ENCODE results near the gene NDUFAF2.
"Not testable (repeated sequence)": the region's sequence is repeated elsewhere in the genome, so short reads cannot be mapped to it uniquely, and the experiment has no call there.

Gene NDUFAF2

DNA sequence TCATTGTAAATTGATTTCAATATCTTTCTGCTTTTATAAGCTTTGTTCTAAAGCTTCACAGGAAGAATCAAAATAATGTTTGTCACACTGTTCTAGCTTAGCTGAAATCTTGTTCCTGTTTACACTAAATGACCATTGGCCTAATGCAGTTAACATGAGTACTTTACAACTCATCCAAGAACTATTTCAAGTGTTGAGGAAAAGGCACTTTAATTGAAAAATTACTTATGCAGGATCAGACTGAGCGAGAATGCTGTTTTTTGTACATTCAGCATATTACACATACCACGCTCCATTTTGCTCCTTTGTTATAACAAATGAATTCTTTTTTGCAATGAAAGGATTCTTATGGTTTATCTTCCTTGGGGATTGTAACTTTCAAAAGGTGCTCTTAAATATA is 239.7 kb downstream of the NDUFAF2 start:
- Histone ChIP-seq H3K4me3 (ENCODE audit: low read length) (no peak overlapping the region), H3K36me3 (ENCODE audit: control insufficient read depth, insufficient read depth, low read length) (no peaks in the 10 kb centered on the region), H3K27ac (ENCODE audit: low read length) (no peak overlapping the region), H3K4me1 (ENCODE audit: control insufficient read depth, insufficient read depth, low read length) (0 out of 2 replicates have a peak, but pooled peaks cover 2% of the 10 kb centered on the region), H3K27me3 (ENCODE audit: control insufficient read depth, insufficient read depth, low read length) (no peaks in the 10 kb centered on the region), H3K9me3 (ENCODE audit: control insufficient read depth, insufficient read depth, low read length) (no peaks in the 10 kb centered on the region)
- DNase-seq (ENCODE audit: low read depth, low spot score), result no peak
- no CpG with 5 or more reads among the region's 2 CpGs for WGBS (ENCODE audit: insufficient coverage, insufficient read length)

GRCh38 chr5:61186634-61187033 is 241.6 kb downstream of the NDUFAF2 start:
- Histone ChIP-seq H3K36me3 (ENCODE audit: control insufficient read depth, insufficient read depth, low read length) (no peaks in the 10 kb centered on the region), H3K9me3 (ENCODE audit: control insufficient read depth, insufficient read depth, low read length) (no peaks in the 10 kb centered on the region), H3K4me1 (ENCODE audit: control insufficient read depth, insufficient read depth, low read length) (peaks cover 2% of the 10 kb centered on the region; the same call in 1 of the 2 replicates), H3K4me3 (ENCODE audit: low read length) (no peak overlapping the region), H3K27me3 (ENCODE audit: control insufficient read depth, insufficient read depth, low read length) (no peaks in the 10 kb centered on the region), H3K27ac (ENCODE audit: low read length) (no peak overlapping the region)
- no CpG with 5 or more reads among the region's 2 CpGs for WGBS (ENCODE audit: insufficient coverage, insufficient read length)
- no peak for DNase-seq (ENCODE audit: low read depth, low spot score)

GRCh38 chr5:61187352-61187751 is 242.3 kb downstream of the NDUFAF2 start:
- not testable (repeated sequence) for DNase-seq (ENCODE audit: low read depth, low spot score); H3K4me1 ChIP-seq (ENCODE audit: control insufficient read depth, insufficient read depth, low read length); H3K27me3 ChIP-seq (ENCODE audit: control insufficient read depth, insufficient read depth, low read length); H3K4me3 ChIP-seq (ENCODE audit: low read length); H3K9me3 ChIP-seq (ENCODE audit: control insufficient read depth, insufficient read depth, low read length); H3K27ac ChIP-seq (ENCODE audit: low read length); H3K36me3 ChIP-seq (ENCODE audit: control insufficient read depth, insufficient read depth, low read length)

DNA sequence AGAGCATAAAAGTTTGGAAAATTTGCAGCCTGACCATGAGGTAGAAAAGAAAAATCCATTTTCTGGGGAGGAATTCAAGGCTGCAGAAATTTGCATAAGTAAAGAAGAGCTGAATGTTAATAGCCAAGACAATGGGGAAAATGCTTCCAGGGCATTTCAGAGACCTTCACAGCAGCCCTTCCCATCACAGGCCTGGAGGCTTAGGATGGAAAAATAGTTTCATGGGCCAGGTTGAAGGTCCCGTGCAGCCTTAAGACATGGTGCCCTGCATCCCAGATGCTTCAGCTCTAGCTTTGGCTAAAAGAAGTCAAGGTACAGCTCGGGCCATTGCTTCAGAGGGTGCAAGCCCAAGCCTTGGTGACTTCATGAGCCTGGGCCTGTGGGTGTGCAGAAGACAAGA is 242.8 kb downstream of the NDUFAF2 start:
- H3K9me3 ChIP-seq (ENCODE audit: control insufficient read depth, insufficient read depth, low read length); H3K27me3 ChIP-seq (ENCODE audit: control insufficient read depth, insufficient read depth, low read length); H3K27ac ChIP-seq (ENCODE audit: low read length); H3K4me3 ChIP-seq (ENCODE audit: low read length); DNase-seq (ENCODE audit: low read depth, low spot score); H3K4me1 ChIP-seq (ENCODE audit: control insufficient read depth, insufficient read depth, low read length); H3K36me3 ChIP-seq (ENCODE audit: control insufficient read depth, insufficient read depth, low read length): not testable (repeated sequence)
- no CpG with 5 or more reads among the region's 2 CpGs for WGBS (ENCODE audit: insufficient coverage, insufficient read length)

DNA sequence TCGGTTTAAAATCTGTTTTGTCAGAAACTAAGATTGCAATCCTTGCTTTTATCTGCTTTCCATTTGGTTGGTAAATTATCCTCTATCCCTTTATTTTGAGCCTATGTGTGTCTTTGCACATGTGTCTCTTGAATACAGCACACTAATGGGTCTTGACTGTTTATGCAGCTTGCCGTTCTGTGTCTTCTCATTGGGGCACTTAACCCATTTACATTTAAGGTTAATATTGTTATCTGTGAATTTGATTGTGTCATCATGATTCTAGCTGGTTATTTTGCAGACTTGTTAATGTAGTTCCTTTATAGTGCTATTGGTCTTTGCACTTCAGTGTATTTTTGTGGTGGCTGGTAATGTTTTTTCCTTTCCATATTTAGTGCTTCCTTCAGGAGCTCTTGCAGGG is 253.6 kb downstream of the NDUFAF2 start:
- Histone ChIP-seq H3K4me3 (ENCODE audit: low read length) (no peak overlapping the region), H3K27ac (ENCODE audit: low read length) (no peak overlapping the region), H3K27me3 (ENCODE audit: control insufficient read depth, insufficient read depth, low read length) (no peaks in the 10 kb centered on the region), H3K36me3 (ENCODE audit: control insufficient read depth, insufficient read depth, low read length) (no peaks in the 10 kb centered on the region), H3K4me1 (ENCODE audit: control insufficient read depth, insufficient read depth, low read length) (no peaks in the 10 kb centered on the region), H3K9me3 (ENCODE audit: control insufficient read depth, insufficient read depth, low read length) (no peaks in the 10 kb centered on the region)
- DNase-seq (ENCODE audit: low read depth, low spot score), result no peak
- no CpG with 5 or more reads among the region's 2 CpGs for WGBS (ENCODE audit: insufficient coverage, insufficient read length)

DNA sequence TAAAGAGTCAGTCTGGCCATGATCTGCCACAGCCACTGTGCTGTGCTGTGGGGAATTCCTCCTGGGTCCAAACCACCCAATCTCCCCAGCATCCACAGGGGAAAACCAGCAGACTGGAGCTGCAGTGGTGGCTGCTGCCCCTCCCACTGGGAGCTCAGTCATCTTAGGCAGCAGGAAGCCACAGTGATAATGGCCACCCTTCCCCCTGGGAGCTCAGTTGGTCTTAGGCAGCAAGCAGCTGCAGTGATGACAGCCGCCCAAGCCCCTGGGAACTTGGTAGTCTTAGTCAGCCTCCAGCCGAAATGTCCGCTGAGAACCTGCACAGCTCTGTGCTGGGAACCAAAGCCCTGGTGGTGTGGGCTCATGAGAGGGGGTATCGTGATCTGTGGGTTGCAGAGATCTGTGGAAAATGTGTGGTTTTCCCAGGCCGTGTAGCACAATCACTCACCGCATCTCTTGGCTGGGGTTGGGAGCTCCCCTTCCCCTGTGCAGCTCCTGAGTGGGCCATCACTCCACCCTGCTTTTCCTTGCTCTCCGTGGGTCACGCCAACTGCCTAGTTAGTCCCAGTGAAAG is 255.7 kb downstream of the NDUFAF2 start:
- Histone ChIP-seq H3K36me3 (ENCODE audit: control insufficient read depth, insufficient read depth, low read length) (no peaks in the 10 kb centered on the region), H3K27me3 (ENCODE audit: control insufficient read depth, insufficient read depth, low read length) (no peaks in the 10 kb centered on the region), H3K27ac (ENCODE audit: low read length) (no peak overlapping the region), H3K4me1 (ENCODE audit: control insufficient read depth, insufficient read depth, low read length) (no peaks in the 10 kb centered on the region), H3K9me3 (ENCODE audit: control insufficient read depth, insufficient read depth, low read length) (no peaks in the 10 kb centered on the region; the same call in none of the 2 replicates), H3K4me3 (ENCODE audit: low read length) (no peak overlapping the region)
- WGBS (ENCODE audit: insufficient coverage, insufficient read length), result no CpG with 5 or more reads among the region's 8 CpGs
- DNase-seq (ENCODE audit: low read depth, low spot score), result no peak

DNA sequence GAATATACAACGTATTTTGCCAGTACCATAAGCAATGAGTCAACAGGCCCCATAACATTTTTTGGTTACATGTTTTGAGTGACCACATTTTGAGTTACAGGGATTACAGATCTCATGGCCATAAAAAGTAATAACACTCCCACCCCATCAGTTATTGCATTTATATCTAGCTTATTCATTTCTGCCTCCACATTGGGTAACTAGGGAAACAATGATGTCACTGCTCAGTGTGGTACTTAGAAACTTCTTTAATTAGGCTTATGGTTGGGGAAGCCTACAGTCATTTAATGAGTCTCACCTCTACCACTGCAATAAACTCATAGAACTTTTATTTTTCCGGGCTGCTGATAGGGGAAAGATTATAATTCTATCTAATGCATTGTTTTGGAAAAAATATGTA is 257.2 kb downstream of the NDUFAF2 start:
- WGBS (ENCODE audit: insufficient coverage, insufficient read length), result no CpG with 5 or more reads among the region's 2 CpGs
- no peaks in the 10 kb centered on the region for H3K4me1 ChIP-seq (ENCODE audit: control insufficient read depth, insufficient read depth, low read length)
- H3K27ac ChIP-seq (ENCODE audit: low read length), result no peak overlapping the region
- H3K36me3 ChIP-seq (ENCODE audit: control insufficient read depth, insufficient read depth, low read length), result no peaks in the 10 kb centered on the region
- H3K4me3 ChIP-seq (ENCODE audit: low read length), result no peak overlapping the region
- no peak for DNase-seq (ENCODE audit: low read depth, low spot score)
- no peaks in the 10 kb centered on the region; the same call in none of the 2 replicates for H3K9me3 ChIP-seq (ENCODE audit: control insufficient read depth, insufficient read depth, low read length)
- no peaks in the 10 kb centered on the region for H3K27me3 ChIP-seq (ENCODE audit: control insufficient read depth, insufficient read depth, low read length)
